Measurements from ENCODE around the gene TP53. TPM values are rescaled to one million over a fixed set of nuclear protein-coding genes. Genes with fewer than 3 reads are reported as not detected.
"Not testable (repeated sequence)": the region's sequence is repeated elsewhere in the genome, so short reads cannot be mapped to it uniquely, and the experiment has no call there.

The TP53 gene
- polyA plus RNA-seq, 1 donor, result 76.3 TPM

- DNase-seq, result no peak
Observed at GRCh38 chr17:7633093-7633492, 54.2 kb downstream of the TP53 start.

DNA sequence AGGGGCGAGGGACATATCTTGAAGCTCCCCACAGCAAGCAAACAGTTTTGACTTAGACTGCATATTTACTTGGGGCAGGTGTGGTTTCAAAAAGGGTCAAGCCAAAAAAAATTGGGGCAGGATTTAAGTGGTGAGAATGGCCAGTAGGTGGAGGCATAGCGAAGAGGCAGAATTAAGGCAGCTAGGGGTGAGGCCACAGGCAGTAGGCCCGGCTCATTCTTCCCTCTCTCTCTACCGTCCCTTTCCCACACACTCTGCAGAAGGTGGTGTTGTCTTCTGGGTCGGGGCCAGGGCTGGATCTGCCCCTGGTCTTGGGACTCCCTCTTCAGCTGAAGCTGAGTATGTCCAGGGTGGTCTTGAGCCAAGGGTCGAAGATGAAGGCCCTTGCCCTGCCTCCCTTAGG, 54.8 kb downstream of the TP53 start:
- no peak for DNase-seq

- DNase-seq, result no peak
Observed at GRCh38 chr17:7631398-7632380, 55.6 kb downstream of the TP53 start.

DNA sequence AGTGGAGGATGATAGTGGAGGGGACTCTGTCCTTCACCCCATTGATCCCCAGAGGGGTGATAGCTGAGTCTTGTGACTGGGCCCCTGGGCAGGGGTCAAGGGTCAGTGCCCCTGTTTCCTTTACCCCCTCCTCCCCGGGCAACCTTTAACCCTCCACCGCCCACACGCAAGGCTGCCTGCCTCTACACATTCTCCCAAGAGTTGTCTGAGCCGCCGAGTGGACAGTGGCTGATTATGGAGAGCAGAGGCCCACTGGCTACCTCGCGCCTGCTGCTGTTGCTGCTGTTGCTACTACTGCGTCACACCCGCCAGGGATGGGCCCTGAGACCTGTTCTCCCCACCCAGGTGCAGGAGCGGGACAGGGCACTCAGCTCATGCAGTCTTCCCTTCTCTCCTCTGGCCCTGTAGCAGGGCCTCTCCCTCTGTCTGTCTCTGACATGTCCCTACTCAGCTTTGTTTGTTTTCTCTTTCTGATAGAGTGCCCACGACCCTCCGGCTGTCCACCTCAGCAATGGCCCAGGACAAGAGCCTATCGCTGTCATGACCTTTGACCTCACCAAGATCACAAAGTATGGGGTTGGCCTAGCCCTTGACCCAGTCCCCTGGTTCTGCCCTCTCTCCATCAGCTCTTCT, 57.2 kb downstream of the TP53 start, which contains the start of gene SHBG:
TSS of gene SHBG (plus strand) at position 197 of the 633 bp plus-strand sequence. CDS start at position 235, 38 bp downstream.
- DNase-seq, result no peak

DNA sequence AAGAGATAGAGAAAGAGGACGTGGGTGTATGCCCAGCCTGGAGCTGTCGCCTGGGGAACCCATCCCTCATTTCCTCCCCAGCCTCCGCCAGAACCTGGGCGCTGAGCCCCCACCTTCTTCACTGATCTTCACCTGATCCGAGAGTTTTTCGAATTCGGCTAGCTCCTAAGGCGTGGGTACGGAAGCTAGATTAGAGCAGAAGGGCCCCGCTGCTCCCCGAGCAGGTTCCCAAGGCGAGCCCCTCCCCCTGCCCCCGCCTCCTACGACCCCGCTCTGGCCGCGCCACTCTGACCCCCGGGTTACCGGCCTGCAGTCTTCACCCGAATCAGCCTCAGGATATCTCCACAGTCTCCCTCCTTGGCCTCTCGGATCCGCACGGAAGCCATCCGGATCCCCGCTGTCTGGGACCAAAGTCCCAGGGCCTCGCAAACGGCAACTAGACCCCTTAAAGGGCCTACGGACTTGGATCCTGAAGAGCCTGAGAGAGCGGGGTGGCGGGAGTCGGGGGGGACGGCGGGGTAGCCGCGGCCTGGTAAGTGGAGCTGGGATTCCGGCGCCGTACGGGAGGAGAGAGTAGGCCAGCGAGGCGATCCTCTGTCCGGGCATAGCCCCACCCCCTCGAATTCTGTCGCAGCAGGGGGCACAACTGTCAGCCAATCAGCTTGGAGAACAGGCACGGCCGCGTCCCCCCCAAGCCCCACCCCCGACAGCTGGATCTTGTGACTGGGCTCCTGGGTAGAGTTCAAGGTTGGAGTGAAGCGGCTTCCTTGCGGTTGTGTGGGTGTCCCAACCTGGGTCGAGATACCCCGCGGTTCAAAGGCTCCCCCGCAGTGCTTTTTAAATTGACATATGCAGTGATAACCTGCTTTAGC, 59.8 kb downstream of the TP53 start, which contains the start of gene SAT2:
TSS of gene SAT2 (minus strand) at position 572 of the 872 bp plus-strand sequence. CDS start at position 386, 186 bp downstream.
- DNase-seq, result peak; percentile 96

GRCh38 chr17:7626956-7627249, 60.4 kb downstream of the TP53 start:
- DNase-seq, result no peak

DNA sequence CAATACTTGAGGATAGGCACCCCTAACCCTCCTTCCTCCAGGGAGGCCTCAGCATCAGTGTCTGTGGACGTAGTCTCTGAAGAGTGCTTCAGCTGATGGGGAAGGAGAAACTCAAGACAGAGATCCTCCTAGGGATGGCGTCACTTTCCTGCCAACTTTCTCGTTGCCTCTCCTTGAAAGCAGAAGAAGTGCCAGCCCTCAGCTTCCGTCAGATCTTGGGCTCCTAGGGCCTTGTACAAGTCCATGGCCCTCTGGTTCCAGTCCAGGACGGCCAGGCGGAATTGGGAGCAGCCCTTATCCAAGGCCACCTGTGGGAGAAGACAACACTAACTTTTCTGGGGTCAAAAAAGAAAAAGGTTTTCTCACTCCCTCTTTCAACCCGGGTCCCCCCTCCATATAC, 61.0 kb downstream of the TP53 start:
- no peak for DNase-seq

GRCh38 chr17:7625749-7626148, 61.5 kb downstream of the TP53 start:
- DNase-seq, result not testable (repeated sequence)

DNA sequence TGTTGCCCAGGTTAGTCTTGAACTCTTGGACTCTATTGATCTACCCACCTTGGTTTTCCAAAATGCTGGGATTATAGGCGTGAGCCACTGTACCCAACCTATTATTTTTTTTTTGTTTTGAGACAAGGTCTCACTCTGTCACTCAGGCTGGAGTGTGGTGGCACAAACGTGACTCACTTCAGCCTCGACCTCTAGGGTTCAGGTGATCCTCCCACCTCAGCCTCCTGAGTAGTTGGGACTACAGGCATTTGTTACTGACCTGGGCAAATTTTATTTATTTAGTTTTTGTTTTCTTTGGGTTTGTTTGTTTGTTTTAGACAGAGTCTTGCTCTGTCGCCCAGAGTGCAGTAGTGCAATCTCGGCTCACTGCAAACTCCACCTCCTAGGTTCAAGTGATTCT, 63.6 kb downstream of the TP53 start:
- no peak for DNase-seq

GRCh38 chr17:7620835-7621234, 66.5 kb downstream of the TP53 start:
- no peak for DNase-seq

- DNase-seq, result no peak
Observed at GRCh38 chr17:7618608-7619007, 68.7 kb downstream of the TP53 start.

Other genes starting within 250 kb of the TP53 start
- 6.1 TPM for gene FGF11, start 248.0 kb downstream of the TP53 start, polyA plus RNA-seq (ENCODE audit: insufficient read length)
- 10.5 TPM for gene CHRNB1, start 242.4 kb downstream of the TP53 start, polyA plus RNA-seq (ENCODE audit: insufficient read length)
- gene ZBTB4, start 207.9 kb downstream of the TP53 start, polyA plus RNA-seq (ENCODE audit: insufficient read length), result 39.3 TPM
- 0.45 TPM for gene SLC35G6, start 206.0 kb downstream of the TP53 start, polyA plus RNA-seq (ENCODE audit: insufficient read length)
- gene POLR2A, start 203.1 kb downstream of the TP53 start, polyA plus RNA-seq (ENCODE audit: insufficient read length), result 141 TPM
- 17.7 TPM for gene TNFSF12, start 138.4 kb downstream of the TP53 start, polyA plus RNA-seq (ENCODE audit: insufficient read length)
- 13.2 TPM for gene TNFSF13, start 128.7 kb downstream of the TP53 start, polyA plus RNA-seq (ENCODE audit: insufficient read length)
- 90.9 TPM for gene SENP3, start 125.6 kb downstream of the TP53 start, polyA plus RNA-seq (ENCODE audit: insufficient read length)
- 56.8 TPM for gene CD68, start 107.9 kb downstream of the TP53 start, polyA plus RNA-seq (ENCODE audit: insufficient read length)
- gene MPDU1, start 103.6 kb downstream of the TP53 start, polyA plus RNA-seq (ENCODE audit: insufficient read length), result 119 TPM
- 3.0 TPM for gene SOX15, start 97.4 kb downstream of the TP53 start, polyA plus RNA-seq (ENCODE audit: insufficient read length)
- gene FXR2, start 72.6 kb downstream of the TP53 start, polyA plus RNA-seq (ENCODE audit: insufficient read length), result 54.8 TPM
- gene SAT2, start 59.7 kb downstream of the TP53 start, polyA plus RNA-seq (ENCODE audit: insufficient read length), result 136 TPM
- gene SHBG, start 57.4 kb downstream of the TP53 start, polyA plus RNA-seq (ENCODE audit: insufficient read length), result 2.8 TPM
- gene ATP1B2, start 36.6 kb downstream of the TP53 start, polyA plus RNA-seq (ENCODE audit: insufficient read length), result 20.5 TPM
- gene WRAP53, start 987 bp upstream of the TP53 start, polyA plus RNA-seq (ENCODE audit: insufficient read length), result 13.1 TPM
- 21.3 TPM for gene EFNB3, start 17.7 kb upstream of the TP53 start, polyA plus RNA-seq (ENCODE audit: insufficient read length)
- gene DNAH2, start 30.3 kb upstream of the TP53 start, polyA plus RNA-seq (ENCODE audit: insufficient read length), result 0.52 TPM
- gene KDM6B, start 146.7 kb upstream of the TP53 start, polyA plus RNA-seq (ENCODE audit: insufficient read length), result 20.5 TPM
- gene TMEM88, start 167.6 kb upstream of the TP53 start, polyA plus RNA-seq (ENCODE audit: insufficient read length), result 18.3 TPM
- 70.0 TPM for gene NAA38, start 170.1 kb upstream of the TP53 start, polyA plus RNA-seq (ENCODE audit: insufficient read length)
- 29.7 TPM for gene CYB5D1, start 170.5 kb upstream of the TP53 start, polyA plus RNA-seq (ENCODE audit: insufficient read length)
- gene CHD3, start 201.3 kb upstream of the TP53 start, polyA plus RNA-seq (ENCODE audit: insufficient read length), result 195 TPM
- 4.5 TPM for gene RNF227, start 228.8 kb upstream of the TP53 start, polyA plus RNA-seq (ENCODE audit: insufficient read length)
- 12.3 TPM for gene KCNAB3, start 242.4 kb upstream of the TP53 start, polyA plus RNA-seq (ENCODE audit: insufficient read length)
- 125 TPM for gene TRAPPC1, start 244.5 kb upstream of the TP53 start, polyA plus RNA-seq (ENCODE audit: insufficient read length)
- 67.3 TPM for gene CNTROB, start 244.7 kb upstream of the TP53 start, polyA plus RNA-seq (ENCODE audit: insufficient read length)

Measured in left kidney (tissue), 2 donors.